ENCODE results near the gene ZW10.
"Not testable (repeated sequence)": the region's sequence is repeated elsewhere in the genome, so short reads cannot be mapped to it uniquely, and the experiment has no call there.

ZW10 gene

DNA sequence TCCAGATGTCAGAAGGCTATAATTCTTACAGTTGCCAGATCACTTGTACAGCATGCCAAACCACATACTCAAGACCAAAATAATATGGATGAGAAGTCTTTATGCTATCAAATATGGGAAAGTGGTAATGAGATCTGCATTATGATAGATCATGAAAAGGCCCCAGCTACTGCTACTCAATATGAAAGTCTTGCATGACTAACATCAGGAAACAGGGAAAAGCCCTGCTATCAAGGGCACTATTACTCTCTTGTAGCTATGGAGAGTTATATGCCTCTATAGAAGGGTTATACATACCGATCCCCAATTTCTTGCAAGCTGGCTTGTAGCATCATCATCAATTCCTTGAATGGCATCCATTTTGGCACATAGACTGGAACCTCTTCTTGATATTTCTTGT is 37.2 kb downstream of the ZW10 start:
- DNase-seq, result no peak

DNA sequence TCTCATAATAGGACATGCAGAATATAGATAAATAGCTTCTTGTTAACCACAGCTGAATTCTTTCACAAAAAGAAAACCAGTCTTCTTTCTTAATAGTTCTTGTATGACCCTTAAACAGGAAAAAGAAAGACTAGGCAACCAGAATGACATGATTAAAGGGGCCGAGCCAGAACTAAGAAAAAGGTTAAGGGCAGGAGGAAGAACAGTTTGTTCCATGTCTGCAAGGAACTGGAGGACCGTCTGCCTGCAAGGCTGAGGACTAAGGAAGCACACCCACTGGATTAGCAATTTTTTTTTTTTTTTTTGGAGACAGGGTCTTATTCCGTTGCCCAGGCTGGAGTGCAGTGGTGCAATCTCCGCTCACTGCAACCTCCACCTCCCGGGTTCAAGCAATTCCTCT is 41.4 kb downstream of the ZW10 start:
- DNase-seq, result no peak

DNA sequence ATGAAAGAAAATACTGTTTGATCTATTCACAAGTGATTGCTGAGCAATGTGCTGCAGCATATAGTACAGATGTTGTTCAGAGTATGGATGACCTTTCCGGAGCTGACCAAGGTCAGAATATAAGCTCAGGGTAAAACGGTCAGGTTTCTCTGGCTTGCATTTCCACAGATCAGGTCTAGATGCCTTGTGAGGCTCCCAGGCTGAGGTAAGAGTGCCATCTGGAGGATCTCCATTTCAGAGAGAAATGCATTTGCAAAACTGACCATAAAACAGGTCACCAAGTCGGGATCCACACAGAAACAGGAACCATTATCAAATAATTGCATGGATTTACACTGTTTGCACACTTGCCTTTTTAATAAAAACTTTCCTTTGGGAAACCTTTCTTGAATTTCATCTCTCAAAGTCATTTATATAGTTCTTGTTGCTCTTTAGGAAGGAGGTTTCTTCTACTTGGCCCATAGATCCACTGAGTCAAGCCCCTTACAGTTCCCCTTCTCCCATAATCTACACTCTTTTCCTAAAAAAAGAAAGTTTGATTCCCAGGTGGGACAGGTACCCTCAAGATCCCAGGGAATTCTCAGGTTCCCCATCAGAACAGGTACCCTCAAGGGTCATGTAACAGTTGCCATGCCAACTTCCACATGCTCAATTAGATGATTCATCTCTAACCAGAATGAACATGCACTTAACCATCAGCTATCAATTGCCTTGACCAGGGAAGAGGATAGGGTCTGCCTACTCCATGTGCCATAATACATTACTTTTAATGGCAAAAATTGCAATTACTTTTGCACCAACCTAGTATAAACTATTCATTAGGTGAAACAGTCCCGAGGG is 42.4 kb downstream of the ZW10 start:
- DNase-seq, result peak; percentile 85

DNA sequence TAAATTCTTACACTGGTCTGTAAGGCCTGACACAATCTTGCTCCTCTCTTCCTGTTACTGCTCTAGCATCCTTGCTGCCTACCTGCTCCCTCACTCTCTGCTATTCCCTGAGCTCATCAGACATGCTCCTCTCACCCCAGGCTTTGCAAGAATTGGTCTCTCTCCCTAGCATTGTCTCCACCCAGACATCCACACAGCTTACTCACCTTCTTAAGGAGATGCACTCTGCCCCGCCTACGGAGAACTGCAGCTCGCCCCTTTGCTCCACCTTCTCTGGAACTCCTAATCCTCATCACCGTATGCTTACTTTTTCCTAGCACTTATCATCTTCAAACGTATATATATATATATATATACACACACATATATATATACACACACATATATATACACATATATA is 44.0 kb downstream of the ZW10 start:
- DNase-seq, result no peak

DNA sequence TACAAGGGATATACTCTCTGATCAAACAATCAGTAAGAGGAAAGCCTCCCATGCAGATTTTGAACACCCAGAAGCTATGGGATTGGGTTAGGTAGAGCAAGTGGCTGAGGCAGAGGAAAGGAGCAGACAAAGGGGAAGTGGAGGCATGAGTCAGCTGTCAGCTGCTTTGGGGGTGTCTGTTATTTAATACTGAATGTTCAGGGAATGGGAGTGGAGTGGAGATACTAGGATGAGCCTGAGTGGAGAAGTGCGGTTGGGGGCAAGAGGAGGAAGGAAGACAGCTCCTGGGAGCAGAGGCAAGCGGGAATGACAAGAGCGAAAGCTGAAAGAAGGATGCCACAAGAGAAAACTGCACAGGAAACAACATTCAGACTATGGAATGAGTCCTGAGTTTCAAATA is 44.7 kb downstream of the ZW10 start:
- no peak for DNase-seq

DNA sequence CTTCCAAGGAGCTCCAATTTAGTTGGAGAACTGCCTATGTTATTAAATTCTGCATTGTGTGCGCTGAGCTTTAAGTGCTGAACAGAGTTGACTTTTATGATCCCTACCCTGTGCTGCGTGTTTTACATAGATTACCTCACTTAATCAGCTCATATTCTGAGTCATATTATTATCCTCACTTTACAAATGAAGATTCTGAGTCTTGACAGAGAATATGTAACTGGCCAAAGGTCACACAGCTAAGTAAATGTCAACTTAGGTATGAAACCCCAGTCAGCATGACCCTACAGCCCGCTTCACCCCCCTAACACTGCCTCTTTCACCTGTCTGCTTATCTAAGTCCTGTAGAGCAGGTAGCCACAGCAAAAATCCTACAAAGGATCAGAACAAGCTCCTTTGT is 47.6 kb downstream of the ZW10 start:
- DNase-seq, result no peak

DNA sequence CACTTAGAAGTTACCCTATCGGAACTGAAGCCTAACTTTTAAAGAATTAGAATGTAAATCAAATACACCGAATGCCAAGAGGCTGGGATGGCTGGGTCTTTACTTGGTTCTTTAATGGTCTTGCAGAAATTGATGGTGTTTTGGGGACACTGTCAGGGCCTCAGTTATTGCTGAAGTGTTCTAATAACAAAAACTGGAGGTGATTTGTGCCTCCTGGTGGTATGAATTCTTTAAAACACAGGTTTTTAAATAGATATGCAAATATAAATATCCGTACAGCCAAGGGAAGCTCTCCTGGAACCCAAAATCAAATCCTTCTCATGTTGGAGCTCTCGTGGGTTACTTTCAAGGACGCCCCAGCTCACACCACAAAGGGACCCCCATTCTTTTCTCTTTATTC is 48.1 kb downstream of the ZW10 start:
- no peak for DNase-seq

DNA sequence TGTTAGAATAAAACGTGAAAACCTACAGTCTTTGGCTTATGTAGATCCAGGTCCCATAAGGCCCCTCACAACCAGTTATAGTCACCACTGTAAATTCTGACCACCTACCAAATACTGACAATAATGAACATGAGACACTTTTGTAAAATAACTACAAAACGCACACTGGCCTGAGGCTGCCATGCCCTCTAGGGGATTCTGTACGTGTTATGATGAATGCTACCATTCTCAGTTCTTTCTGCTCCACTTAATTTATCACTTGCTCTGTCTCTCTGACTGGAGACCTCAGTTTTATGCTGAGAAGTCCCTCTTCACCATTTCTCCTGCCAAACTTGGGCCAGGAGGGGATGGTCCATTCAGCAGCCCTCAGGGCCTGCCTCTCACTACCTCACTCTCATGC is 48.7 kb downstream of the ZW10 start:
- peak; percentile 52 for DNase-seq

DNA sequence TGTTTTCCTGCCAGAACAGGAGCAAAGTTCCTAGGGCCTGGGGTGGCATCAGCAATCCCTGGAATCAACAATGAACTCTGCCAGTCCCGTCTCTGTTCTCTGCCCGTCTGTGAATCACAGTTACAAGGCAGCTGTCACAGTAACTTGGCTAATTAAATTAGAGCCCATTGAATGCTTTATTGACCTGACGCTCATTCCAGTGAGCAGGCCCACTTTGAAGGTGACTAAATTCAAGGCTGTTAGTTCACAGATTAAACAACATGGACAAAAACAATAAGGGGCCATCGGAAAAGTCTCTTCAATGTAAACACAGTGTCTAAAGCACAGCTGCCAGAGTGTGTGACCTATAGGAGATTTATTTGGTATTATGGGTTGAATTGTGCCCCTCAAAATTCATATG is 49.7 kb downstream of the ZW10 start:
- peak; percentile 74 for DNase-seq

DNA sequence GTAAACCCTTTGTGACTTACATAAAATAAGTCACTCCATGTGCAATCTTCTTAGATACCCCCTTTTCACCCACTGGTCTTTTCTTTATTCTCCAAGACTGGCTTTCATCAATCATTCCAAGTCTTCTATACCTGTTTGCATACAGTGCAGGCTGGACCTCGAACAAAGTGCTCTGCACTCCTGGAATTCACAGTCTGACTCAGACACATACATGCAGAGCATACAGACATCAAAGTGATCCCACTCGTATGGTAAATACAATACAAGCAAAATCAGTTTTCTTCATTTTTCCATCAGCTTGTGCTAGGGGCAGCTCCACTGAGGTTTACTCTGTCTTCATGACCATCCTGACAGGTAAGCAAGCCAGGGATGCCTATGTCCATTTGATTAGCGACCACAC is 50.6 kb downstream of the ZW10 start:
- DNase-seq, result no peak

DNA sequence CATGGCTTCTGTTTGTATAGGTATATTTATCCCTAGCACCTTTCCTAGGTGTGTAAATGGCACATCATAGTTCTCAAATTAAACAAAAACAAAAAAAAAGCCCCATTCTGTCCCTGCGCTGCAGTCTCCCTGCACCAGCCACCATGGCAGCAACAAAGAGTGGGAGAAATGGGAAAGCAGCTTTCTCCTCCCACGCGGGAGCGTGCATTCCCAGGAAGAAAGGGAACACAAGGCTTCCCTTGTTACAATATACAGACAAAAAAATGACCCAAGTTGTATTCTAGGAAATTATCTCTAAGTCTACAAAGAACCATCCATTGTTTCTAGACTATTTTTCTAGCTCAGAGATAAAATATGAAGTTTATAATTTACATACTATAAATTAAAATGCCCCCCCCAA is 51.3 kb downstream of the ZW10 start:
- DNase-seq, result no peak

DNA sequence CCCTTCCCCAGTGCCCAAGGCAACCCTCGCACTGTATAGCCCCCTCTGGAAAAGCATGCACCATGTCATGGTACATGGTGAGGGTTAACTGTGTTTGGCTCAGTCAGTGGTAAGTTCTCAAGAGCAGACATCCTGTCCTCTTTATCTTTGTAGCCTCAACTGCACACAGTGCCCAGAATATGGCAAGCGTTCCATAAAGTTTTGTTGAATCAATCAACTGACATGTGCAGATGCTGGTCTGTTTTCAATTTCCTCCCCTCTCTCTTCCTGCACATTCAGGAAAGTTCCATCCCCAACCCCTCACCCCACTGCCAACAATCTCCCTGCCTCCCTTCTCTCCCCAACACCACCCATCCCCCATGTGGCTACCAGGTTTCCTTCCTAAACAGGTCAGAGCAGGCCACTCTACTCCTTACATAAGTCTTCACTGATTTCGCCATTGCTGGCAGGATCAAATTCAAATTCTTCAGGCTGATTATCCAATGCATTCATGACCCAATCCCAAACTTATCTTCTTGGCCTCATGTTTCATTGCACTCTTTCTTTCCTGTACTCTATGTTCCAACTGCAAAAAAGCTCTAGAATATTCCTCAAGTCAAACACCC is 51.9 kb downstream of the ZW10 start:
- no peak for DNase-seq

DNA sequence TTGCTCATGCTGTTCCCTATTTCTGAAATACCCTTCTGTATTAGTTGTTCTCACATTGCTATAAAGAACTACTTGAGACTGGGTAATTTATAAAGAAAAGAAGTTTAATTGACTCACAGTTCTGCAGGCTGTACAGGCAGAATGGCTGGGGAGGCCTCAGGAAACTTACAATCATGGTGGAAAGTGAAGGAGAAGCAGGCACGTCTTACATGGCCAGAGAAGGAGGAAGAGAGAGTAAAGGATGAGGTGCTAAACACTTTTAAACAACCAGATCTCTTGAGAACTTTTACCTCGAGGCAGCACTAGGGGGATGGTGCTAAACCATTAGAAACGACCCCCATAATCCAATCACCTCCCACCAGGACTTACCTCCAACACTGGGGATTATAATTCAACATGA is 53.0 kb downstream of the ZW10 start:
- not testable (repeated sequence) for DNase-seq

DNA sequence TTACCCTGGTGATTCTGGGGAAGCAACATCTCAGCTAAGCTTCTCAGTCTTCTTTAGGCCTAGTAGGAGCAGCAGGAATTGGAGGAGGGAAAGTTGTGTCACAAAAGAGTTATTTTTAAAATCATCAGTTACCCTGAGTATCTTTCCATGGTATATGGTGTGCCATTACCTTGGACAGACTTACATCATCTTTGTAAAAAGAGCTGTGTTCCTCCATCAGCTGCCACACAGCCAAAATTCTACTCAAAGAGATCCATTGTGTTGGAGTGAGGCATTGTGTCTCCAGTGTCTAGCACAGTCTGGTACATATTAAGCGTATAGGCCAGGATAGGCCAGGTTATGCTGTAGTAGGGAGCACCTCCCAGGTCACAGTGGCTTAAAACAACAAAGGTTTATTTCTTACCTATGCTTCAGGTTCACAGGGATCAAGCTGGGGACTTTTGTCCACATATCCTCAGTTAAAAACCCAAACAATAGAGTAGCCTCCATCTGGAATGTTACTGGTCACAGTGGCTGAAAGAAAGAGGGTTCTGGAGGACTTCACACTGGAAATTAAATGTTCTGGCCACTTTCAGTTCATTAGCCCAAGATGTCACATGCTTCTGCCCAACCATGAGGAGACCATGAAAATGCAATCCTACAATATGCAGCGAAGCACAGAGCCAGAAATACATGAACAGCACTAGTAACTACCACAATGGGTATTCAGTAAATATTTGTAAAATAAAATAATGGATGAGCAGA is 57.4 kb downstream of the ZW10 start:
- no peak for DNase-seq

DNA sequence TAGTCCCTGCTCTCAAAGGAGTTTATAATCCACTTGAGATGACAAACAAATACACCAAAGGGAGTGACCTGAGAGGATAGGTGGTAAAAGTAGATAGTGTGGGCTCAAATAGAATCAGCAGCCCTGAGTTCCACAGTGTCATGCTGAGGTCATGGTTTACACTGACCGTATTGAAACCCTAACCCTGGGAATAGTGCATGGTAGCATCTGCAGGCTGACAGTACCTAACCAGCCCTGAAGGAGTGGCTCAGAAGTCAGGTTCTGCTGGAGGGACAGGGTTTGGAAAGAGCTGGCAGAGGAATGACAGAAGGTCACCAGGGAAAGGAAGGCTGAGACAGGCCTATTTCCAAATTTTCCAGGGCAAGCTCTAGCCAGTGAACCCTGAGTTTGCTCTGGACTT is 58.2 kb downstream of the ZW10 start:
- DNase-seq, result no peak

DNA sequence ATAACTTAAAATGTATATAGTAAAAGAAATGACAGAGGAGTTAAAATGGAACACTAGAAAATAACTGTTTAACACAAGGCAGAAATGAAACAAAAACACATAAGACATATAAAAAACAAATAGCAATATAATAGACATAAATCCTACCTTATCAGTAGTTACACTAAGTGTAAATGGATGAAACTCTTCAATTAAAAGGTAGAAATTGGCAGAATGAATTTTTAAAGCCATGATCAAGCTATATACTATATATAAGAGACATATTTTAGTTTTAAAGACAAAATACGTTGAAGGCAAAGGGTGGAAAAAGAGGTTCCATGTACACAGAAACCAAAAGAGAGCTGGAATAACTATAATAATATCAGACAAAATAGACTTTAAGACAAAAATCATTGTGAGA is 62.5 kb downstream of the ZW10 start:
- DNase-seq, result no peak

DNA sequence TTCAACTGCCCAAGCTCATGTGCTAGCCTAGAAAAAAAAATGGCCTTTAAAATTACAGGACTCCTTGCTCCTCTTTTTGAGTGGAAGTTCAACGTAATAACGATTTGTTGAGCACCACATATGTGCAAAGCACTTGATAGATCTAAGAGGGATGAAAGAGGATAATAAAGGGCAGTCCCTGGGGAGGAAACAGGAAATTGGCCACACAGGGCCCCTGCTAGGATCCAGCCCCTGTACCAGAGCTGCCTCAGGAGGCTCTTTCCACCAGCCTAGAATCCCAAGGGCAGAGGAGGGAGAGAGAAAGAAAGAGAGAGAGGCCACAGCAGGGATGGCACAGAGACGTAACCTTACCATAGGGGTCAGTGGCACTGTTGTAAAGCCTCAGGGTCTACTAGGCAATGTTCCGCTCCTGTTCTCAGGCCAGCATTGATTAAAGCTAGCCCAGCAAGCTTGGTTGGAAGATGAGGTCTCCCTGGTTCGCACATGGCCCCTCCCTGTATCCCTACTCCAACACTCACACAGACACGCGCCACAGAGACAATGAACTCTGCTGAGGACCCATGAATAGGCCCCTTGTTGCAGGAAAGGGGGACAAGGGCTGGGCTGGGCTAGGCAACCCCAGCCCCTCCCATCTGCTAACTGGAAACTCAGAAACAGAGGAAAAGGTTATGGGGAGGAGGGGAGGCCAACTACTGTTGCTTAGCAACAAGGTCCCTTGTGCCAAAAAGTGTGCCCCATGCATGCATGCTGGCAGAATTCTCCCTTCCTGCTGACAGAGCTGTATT is 67.4 kb downstream of the ZW10 start, which contains the start of gene TMPRSS5:
TMPRSS5 (minus strand) TSS at position 438 of the 785 bp plus-strand sequence; CDS start at position 354, 84 bp downstream.
- DNase-seq, result peak; percentile 89

DNA sequence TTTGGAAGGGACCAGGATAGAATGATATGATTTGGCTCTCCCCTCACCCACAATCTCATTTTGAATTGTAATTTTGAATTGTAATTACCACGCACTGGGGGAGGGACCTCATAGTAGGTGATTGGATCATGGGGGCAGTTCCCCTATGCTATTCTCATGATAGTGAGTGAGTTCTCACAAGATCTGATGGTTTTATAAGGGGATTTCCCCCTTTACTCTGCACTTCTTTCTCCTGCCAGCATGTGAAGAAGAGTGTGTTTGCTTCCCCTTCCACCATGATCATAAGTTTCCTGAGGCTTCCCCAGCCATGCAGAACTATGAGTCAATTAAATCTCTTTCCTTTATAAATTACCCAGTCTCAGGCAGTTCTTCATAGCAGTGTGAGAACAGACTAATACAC is 69.9 kb downstream of the ZW10 start:
- not testable (repeated sequence) for DNase-seq

DNA sequence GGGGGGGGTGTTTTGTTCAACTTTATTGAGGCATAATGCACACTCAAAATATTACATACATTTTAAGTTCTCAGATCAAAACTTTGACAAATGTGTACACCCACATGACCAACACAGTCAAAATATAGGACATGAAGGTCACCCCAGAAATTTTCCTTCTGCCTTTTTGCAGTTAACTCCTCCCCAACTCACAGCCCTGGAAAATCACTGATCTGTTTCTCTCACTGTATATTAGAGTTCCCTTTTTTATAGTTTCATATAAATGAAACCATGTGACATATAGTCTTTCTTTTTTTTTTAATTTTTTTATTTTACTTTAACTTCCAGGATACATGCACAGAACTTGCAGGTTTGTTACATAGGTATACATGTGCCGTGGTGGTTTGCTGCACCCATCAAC is 72.0 kb downstream of the ZW10 start:
- DNase-seq, result no peak

DNA sequence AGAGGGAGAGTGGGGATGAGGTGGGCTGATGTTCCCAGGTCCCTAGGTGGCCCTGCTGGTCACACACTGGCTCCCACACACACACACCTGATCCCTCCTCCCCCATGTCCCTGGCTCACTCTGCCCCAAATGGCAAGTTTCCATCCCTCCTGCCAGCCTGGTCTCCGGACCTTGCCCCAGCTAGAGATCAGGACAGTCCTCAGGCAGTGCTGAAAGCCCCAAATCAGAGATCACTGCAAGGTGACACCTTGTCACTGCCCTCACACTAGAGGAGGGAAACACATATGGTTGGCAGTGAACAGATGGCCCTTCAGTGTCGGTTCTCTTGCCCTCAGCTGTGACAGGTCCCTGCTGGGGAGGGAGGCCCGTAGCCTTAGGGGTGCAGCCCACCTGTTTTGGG is 75.0 kb downstream of the ZW10 start:
- no peak for DNase-seq

DNA sequence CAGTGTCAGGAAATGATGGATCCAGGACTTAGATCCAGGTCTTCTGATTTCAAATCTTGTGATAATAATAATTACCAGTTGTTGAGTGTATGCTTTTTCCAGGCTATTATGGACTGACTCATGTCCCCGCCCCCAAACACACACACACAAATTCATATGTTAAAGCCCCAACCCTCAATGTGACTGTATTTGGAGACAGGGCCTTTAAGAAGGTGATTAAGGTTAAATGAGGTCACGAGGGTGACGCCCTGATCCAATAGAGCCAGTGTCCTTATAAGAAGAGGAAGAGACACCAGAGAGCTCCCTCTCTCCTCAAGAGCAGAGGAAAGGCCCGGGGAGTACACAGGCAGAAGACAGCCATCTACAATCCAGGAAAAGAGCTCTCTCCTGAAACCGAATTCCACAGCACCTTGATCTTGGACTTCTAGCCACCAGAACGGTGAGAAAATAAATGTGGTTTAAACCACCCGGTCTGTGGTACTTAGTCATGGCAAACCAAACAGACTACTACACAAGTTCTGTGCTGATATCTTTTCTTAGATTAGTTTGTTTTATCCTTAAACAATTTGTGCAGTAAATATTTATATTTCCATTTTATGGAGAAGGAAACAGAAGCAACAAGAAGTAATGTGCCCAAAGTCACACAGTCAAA is 75.6 kb downstream of the ZW10 start:
- no peak for DNase-seq

DNA sequence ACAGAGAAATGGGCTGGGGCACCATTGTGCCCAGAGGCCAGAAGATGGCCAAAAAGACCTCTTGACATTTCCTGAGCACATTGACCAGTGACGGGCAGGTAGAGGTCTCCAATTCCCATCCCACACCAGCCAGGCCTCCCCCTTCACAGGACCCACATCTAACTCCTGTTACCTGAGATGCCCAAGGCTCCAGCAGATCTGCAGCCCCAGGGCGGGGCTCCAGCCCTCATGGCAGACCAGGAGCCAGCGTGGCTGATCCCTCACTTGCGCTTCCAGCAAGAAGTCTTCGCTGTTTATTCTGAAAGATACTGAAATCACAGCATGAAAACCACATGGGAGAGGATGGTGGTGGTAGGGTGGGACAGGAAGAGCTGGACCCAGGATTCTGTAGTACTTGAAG is 76.4 kb downstream of the ZW10 start:
- no peak for DNase-seq

DNA sequence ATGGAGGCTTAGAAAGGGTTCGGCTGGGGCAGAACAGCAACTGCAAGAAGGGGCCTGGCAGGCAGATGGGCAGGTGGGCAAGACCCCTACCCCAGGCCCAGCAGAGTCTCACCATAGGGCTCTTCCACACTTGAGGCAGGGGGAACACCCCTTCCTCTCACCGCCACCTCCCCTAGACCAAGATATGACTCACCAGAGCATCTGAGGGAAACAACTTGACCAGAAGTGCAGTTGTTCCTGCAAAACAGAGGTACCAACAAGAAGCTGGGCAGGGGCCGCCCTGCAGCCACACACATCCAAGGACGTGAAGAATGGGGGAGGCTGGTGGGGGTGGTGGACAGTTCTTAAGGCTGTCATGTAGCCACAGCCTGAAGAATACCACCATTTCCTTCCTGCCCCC is 78.3 kb downstream of the ZW10 start:
- DNase-seq, result no peak

Data from eye (tissue), 1 donor.